Activated CD8-positive, alpha-beta memory T cell treated with anti-CD3 and anti-CD28 coated beads for 24 hours (primary cell): Measurements from ENCODE around the gene SEBOX.

Experiments
- DNase-seq: peaks from one replicate; pipeline ENCODE4 v3.0.0-alpha.2; 2020

Gene SEBOX

GRCh38 chr17:28317966-28318758, 46.8 kb downstream of the SEBOX start:
- no peak for DNase-seq

GRCh38 chr17:28317099-28317965, 47.7 kb downstream of the SEBOX start:
- no peak for DNase-seq

- DNase-seq: no peak
These were observed 48.9 kb downstream of the SEBOX start for GRCh38 chr17:28315846-28316705.

- DNase-seq: no peak
These were observed 51.2 kb downstream of the SEBOX start for GRCh38 chr17:28313841-28314240.
